NCI-H446 treated with DMSO at 0.1 percent for 48 hours (cell line): Measurements from ENCODE around the gene SGCE.

Source experiments
- DNase-seq: peaks from one replicate; lab custom pipeline; 2025; lab: John Stamatoyannopoulos, UW

The SGCE gene

DNA sequence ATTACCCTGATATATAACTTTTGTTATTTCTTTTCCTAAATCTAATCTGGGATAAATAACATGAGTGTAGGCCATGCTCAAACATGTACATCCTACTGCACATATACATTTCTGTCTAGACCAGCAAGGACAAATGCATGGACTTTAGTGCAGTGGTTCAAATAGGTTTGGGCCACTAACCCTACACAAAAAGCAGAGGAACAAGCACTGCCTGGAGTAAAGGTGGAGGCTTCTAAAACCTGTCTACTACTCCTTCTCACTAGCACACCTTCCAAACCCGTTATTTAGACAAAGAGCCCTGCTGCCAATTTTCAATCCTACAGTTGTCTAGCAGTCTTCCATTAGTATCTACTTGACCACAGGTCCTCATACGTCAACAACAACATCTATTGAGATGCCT, 34.8 kb downstream of the SGCE start:
- DNase-seq = no peak

DNA sequence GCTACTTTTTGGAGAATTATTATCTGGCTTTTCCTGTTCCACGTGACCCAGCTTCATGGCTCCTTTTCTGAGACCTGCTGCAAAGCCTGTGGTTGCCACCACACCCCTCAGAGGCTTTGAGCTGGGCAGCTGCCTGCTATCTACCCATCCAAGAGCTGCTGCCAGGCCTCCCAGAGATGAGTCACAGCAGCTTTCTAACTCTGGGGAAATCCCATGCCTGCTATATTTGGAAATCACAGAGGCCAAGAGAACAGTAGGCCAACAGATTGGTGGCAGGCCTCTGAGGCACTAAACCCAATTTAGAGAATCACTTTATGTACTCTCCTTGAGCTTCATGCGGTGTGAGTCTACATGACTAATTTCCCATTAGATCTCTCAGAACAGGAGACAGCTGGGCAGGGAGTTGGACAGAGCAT, 35.2 kb downstream of the SGCE start:
- peak; percentile 96 for DNase-seq

DNA sequence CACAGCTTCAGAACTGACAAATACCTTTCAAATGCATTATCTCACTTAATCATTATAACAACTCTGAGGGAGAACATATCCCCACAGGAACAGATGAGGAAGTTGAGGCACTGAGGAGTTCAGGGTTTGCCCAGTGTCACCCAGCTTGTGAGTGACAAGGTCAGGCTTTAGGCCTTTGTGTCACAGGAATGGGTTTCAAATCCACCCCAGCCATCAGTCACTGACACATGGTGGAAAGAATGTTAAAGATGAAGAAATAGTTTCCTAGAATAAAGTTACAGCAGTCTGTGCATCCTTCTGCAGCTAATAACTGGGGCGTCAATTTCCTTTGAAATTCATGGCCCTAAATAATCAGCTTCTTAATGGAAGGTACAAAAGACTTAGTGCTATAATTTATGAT, 37.8 kb downstream of the SGCE start:
- no peak for DNase-seq

DNA sequence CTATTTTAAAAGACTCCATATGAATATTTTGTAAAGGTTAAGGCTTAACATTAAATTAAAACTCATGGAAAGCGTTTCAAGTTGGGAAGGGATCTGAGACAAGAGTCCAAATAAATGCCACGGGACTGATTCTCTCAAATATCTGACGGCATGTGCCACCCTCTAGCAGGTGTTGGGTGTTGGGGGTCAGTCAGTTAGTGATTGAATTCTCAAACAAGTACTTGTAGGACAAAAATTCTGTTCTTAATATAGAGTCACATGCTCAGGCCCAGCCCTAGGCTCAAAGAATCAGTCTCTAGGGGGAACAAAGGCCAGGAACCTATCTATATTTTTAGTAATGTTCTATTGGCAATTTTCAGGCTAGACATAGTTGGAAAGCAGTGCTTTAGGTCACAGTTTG, 39.1 kb downstream of the SGCE start:
- no peak for DNase-seq

DNA sequence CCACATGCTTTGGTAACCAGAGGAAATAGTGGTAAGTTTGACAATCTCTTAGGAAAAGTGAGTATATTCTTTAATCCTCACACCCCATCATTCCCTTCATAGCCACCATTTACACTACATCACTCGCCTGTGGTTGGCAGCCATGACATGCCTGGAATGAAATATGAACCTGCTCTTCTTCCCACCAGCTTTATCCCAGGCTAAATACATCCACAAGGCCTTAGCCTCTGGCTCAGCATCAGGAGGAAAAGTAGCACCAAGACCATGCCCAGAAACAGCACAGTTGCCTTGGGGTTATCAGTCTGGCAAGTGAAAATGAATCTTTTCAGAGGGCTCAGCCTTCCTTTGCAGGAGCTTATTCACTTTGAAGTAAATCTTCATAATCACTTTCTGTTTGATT, 40.3 kb downstream of the SGCE start:
- DNase-seq = no peak

DNA sequence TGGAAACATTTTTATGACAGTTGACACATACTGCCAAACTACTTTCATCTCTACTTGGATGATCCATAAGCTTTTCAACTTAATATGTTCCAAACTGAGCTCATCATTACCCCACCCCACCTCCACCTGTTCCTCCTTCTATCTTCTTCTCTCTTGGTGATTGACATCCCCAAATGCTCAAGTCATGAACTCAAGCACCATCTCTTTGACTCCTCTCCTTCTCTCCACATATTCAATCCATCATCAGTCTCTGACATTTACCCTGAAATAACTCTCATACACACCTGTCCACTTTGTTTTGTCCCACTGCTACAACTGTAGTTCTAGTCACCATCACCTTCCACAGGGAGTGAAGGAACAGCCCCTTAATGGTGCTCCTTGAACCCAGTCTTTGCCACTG, 43.3 kb downstream of the SGCE start:
- no peak for DNase-seq

DNA sequence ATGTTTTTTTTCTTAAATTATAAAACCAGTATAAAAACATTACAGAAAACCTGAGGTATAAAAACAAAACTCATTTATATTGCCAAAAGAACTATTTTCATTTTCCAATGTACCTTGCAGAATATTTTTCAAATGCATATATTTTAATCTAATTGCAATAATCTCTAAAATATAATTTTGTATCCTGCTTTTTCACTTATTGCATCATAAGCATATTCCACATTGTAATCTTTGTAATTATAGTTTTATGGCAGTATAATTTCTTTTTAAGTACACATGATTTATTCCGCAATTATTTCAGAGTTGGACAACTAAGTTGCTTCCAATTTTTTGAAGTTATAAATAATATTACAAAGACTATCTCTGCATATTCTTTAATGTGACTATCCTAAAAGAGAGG, 43.7 kb downstream of the SGCE start:
- DNase-seq = no peak

DNA sequence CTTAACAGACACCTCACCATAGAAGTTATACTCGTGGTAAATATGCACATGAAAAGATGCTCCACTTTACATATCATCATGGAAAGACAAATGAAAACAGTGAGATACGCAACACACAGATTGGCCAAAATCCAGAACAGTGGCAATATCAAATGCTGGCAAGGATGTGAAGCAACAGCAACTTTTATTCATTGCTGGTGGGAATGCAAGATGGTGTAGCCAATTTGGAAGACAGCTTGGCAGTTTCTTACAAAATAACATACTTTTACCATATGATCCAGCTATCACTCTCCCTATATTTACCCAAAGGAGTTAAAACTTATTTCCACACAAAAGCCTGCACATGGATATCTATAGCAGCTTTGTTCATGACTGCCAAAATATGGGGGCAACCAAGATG, 46.4 kb downstream of the SGCE start:
- DNase-seq = no peak

DNA sequence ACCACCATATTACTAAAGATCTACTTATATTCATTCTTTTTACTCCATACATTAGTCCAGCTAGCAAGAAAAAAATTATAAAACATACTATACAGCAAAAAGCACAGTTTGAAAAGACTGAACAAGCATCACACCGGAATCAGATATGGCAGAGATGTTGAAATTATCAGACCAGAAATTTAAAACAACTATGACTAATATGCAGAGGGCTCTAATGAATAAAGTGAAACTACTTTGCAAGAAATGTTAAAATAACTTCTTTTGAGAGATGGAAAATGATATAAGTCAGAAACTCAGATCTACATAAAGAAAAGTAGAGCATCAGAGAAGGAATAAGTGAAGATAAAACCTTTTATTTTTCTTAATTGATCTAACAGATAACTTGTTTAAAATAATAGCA, 50.9 kb downstream of the SGCE start:
- no peak for DNase-seq

DNA sequence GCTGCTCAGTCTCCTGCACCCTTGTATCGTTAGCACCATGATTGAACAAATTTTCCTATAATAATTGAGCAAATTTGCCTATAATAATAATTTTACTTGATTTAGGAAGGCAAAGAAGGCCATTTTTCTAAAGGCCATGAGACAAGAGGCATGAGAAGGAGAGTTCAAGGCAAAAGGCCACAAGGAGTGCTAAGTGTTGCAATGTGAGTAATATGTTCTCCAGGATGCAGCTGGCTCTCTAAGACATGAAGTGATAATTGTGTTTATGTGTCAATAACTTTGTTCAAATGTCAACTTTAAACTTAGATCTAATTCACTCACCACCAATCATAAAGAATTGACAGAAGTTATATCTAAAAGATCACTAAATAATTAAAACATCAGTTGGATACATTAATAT, 53.8 kb downstream of the SGCE start:
- DNase-seq = no peak

DNA sequence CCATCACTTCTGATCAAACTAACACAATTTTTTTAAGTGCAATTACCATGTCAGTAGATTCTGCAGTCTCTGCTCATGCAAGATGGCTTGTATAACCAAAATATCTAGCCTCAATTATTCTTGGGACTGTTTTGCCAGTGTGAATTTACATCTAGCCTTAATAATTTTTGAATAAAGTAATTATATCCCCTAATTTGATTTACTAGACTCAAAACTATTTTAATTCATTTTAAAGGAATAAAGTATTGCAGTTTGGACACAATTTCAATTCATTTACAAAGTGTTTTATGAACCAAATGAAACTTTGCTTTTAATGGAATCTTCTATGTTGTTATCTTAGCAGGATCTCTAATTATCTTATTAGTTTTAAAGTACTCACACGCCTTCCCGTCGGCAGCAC, 55.7 kb downstream of the SGCE start:
- no peak for DNase-seq

DNA sequence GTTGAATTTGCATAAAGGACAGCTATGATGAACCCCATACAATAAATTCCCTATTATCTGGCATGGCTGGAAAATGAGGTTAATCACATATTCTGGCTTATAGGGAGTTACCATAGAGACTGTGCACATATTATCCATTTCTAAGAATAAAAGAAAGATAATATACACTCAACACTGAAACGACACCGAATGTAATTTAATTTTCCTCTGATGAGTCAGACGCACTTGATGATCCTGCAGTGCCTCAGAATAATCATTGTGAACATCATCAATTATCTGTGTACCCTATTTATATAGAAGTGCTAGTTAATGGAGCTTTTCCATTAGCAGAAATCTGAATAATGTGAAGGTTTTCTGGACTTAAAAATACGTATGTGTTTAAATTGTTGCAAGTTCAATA, 60.2 kb downstream of the SGCE start:
- no peak for DNase-seq

DNA sequence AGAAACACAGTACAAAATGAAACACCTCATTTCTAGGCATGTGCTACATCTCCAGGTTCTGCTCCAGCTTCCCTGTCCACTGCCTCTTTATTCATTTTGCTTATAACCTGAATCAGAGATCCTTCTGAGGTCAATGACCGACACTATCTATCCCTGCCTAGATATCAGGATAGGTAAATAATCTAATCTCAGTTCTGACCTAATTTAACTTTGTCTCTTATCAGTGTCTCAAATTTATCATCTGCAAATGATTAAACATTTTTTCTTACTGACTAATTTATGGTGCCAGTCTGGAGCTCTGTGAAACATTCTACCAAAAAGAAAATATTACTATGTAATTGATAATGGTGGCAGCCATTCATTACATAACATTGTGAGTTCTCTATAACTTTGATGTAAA, 61.1 kb downstream of the SGCE start:
- no peak for DNase-seq

DNA sequence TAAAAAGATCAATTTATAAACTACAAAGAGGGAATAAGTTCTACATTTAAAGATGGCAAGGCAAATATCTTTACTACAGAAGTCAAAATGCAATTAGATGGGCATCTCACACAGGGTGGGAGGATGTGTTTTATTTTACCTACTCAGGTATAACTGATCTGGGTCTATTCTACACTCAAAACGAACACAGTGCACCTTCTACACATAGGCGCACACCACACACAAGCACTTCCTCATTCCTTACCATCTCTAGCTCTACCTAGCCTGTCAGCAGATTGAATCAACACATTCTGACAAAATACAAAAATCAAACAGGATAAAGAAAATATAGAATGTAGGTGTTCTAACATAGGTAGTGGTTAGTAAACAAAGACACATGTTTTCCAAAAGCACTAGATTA, 64.8 kb downstream of the SGCE start:
- DNase-seq = no peak

DNA sequence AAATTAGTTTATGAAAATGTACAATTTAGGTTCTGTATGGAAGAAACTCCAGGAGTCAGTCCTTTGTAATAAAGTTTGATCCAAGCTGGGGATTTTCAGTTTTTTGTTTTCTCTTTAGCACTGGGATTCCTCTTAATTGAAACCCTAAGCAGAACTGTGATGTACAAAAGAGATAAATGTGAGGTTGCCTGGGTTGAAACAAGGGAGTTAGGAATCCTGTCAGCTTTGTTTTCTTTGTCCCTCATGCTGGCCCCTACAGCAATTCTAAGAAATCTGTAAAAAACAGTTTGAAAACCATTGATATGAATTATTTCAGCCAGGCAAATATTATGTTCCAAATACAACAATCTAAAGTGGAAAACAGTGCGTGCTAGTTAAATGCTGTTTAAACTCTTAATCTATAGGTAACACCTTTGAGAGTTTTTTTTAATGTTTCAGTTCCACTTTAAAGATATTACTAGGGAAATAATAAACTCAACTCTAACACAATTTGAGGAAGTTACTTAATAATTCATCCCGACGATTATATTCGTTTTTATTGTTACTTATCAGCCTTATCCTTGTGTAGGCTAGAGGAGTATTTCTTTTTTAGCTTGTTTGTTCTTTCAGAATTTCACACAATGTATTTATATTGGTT, 65.3 kb downstream of the SGCE start:
- DNase-seq = no peak

DNA sequence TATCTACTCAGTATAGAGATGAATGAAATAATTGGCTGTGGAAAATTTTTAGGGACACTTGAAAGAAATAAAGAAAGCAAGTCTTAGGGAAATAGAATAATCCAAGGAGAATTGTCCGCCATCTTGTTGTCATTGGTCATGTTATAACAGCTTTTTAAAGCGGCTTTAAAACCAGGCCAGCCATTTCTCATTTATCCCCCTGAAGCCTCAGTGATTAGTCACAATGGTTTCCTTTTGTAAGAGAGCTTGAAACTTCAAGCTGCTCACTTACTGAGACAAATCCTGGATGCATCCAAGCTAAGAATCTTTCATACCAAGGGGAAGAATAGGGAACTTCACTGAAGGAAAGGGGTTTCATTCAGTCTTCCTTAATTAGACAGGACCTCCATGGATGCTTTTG, 67.9 kb downstream of the SGCE start:
- no peak for DNase-seq

DNA sequence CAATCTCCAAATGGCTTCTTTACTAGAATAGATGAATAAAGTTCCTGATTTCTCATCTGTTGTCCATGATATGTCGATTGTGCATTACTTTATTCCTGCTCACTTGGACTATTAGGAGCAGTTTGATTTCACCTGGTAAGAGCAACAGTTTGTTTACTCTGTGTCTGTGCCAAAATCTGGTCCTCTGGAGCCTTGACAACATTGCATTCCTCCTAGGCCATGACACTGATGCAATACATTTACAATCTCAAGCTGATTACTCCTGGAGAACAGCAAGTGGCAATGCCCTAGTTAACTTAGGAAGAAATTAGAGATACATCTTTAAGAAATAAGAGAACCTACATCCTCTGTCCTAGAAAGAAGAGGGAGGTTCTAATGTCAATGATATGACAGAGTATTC, 71.8 kb downstream of the SGCE start:
- no peak for DNase-seq

DNA sequence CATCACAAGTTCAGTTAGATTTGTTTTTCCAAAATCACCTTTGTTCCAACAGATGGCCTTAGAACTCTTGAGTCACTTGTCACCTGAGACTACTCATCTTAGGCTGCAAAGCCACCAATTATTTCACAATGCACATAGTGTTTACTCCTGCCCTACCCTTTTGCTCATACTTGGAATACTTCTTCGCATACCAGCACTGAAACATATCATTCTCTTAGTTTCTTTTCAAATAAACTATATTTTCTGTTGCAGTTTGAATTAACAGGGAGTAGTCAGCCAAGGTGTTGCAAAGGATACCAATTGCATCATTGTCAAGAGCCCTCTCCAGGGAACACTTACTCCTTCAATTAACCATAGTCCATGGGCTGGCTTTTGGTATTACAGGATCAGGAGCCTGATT, 75.3 kb downstream of the SGCE start:
- DNase-seq = no peak

DNA sequence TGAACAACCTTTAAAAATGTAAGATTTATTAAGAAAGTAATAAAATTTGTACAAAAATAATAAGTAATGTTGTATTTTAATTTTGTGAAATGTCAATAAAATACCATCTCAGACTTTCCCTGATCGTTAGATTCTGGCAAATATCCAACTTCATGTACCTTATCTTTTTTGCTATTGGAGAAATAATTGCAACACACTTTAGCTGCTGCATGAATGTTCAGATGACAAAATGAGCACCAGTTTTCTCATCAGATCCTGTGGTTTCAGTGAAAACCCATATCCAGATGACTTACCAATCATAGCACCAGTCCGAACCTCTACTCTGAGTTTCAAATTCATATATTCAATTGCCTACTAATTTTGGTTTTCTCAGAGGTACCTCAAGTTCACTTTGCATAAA, 76.5 kb downstream of the SGCE start:
- DNase-seq = no peak

DNA sequence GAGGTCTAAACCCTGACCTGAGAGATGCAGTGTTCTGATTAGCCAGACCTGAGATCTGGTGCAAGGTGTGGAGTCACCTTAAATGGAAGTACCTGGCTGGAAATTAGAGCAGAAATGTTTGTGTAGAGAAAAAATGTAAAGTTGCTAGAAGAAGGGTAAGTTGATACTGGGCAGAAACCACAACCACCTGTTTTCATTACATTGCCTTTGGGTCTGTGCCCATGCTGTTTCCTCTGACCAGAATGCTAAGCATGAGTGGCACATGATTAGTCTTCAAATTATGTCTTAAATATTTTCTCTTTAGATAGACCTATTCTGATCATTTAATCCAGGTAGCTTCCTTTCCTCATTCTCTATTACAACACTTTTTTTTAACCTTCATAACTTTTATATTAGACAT, 77.3 kb downstream of the SGCE start:
- DNase-seq = no peak

DNA sequence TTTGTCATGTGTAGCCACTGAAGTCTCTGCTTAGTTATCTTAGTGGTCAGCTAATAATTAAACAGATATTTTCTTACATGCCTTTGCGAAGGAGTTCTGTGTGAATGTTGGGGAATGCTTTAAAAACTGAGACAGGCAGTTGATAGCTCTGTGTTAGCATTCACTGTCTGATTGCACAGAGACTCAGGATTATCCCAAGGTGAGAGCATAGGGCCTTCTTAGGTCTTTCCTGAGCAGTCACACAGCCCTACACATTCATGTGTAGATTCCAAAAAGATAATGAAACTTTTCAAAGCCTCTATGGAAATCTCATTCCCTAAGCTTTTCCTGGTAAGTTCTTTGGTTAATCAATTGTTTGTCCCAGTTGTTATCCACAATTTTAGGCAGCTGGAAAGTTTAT, 78.6 kb downstream of the SGCE start:
- DNase-seq = no peak

DNA sequence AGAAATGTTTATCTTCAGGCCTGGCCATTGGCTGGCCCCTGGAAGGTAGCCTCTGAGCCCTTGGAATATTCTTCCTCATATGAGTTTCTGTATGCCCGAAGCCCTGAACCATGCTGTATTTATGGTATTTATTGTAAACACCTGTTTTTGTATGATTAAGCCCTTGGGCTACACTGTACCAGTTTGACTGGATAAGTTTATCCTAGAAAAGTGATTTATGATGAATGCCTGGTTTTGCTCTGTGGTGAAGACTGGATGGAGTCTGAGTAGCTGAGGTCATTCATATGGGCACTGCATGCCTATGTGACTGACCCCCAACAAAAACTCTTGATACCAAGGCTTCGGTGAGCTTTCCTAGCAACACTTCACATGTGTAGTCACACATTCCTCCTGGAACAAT, 79.6 kb downstream of the SGCE start:
- no peak for DNase-seq

DNA sequence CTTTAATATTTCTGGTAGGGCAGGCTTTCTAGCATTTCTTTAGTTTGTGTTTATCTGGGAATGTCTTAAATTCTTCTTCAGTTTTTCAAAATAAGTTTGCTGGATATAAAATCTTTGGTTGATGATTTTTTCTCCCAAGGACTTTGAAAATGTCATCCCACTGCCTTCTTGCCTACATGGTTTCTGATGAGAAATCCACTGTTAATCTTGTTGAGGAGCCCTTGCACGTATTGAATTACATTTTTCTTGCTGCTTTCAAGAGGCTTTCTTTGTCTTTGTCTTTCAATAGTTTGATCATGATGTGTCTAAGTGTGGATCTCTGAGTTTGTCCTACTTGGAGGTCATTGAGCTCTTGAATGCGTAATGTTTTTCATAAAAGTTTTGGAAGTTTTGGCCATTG, 80.3 kb downstream of the SGCE start:
- no peak for DNase-seq

DNA sequence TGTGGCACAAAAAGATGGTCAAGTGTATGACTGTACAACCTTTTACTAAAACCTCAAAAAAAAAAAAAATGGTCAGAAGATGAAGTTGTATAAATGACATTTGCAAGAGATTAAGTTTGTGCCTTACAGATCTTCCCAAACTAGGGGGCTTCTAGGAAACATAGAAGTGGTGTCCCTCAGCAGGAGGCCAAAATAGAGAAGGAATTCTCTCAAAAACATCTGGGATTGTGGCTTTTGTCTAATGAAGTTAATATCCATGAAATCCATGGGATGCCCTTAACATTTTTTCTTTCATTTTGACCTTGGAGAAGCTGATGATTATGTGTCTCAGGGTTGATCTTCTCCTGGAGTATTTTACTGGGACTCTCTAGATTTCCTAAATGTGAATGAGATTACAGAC, 84.1 kb downstream of the SGCE start:
- no peak for DNase-seq

DNA sequence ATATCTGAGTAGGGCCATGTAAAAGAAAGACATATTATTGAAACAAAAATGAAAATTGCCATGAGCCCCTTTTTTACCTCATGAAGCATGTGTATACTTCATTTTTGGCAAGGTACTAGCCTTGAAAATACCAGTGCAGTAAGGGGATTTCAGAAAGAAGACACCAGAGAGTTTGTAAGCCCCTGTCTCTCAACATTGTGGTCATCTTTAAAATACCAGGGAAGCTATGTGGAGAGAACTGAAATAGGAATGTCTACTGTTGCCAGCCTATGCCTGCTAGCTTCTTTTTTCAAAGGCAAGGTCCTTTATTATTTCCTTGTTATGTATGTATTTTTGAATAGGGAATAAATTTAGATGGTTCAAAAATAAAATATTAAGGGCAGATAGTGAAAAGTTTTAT, 88.5 kb downstream of the SGCE start:
- no peak for DNase-seq
